Mesendoderm (in vitro differentiated cells): ENCODE results near the gene NHP2.

Experiments
- DNase-seq: peaks from one replicate; pipeline ENCODE4 v3.0.0; 2013
- H2AK5ac ChIP-seq: 2 replicates; pipeline ENCODE4 v1.6.1; 2013; ENCODE audit warnings: low read length, inconsistent platforms
- H2BK120ac ChIP-seq: 2 replicates; pipeline ENCODE4 v1.6.1; 2013; ENCODE audit warnings: low read depth, mild to moderate bottlenecking, low read length, moderate library complexity, mixed read lengths
- H2BK15ac ChIP-seq: replicated peaks from 2 replicates; pipeline ENCODE4 v1.6.1; 2013; ENCODE audit warnings: low read depth, mild to moderate bottlenecking, moderate library complexity
- H2BK5ac ChIP-seq: 2 replicates; pipeline ENCODE4 v1.6.1; 2013; ENCODE audit warnings: low read length, inconsistent platforms
- H3K18ac ChIP-seq: 2 replicates; pipeline ENCODE4 v1.6.1; 2013; ENCODE audit warnings: mild to moderate bottlenecking, low read length, mixed read lengths
- H3K23ac ChIP-seq: one replicate; pipeline ENCODE4 v1.6.1; 2013; ENCODE audit warnings: low read length
- H3K27ac ChIP-seq: 2 replicates; pipeline ENCODE4 v1.5.1; 2013; ENCODE audit warnings: low read depth, mild to moderate bottlenecking, inconsistent platforms, low read length, moderate library complexity
- H3K27me3 ChIP-seq: 2 replicates; pipeline ENCODE4 v1.6.1; 2013; ENCODE audit warnings: low read length, control low read depth, mild to moderate bottlenecking, inconsistent platforms; ENCODE audit not compliant: insufficient read depth, poor library complexity
- H3K36me3 ChIP-seq: 2 replicates; pipeline ENCODE4 v1.6.1; 2013; ENCODE audit warnings: low read length, inconsistent platforms; ENCODE audit not compliant: control insufficient read depth, insufficient read depth
- H3K4ac ChIP-seq: one replicate; pipeline ENCODE4 v1.6.1; 2013; ENCODE audit warnings: low read depth, mild to moderate bottlenecking, low read length, moderate library complexity
- H3K4me1 ChIP-seq: 2 replicates; pipeline ENCODE4 v1.6.1; 2013; ENCODE audit warnings: low read depth, low read length, inconsistent platforms; ENCODE audit not compliant: control insufficient read depth
- H3K4me2 ChIP-seq: 2 replicates; pipeline ENCODE4 v1.6.1; 2013; ENCODE audit warnings: low read length
- H3K4me3 ChIP-seq: 2 replicates; pipeline ENCODE4 v1.5.1; 2013; ENCODE audit warnings: mild to moderate bottlenecking, low read length
- H3K56ac ChIP-seq: one replicate; pipeline ENCODE4 v1.6.1; 2013; ENCODE audit warnings: low read length
- H3K79me1 ChIP-seq: 2 replicates; pipeline ENCODE4 v1.6.1; 2013; ENCODE audit warnings: low read length, inconsistent platforms
- H3K79me2 ChIP-seq: 2 replicates; pipeline ENCODE4 v1.6.1; 2013; ENCODE audit warnings: mild to moderate bottlenecking, low read length; ENCODE audit not compliant: control insufficient read depth, insufficient read depth
- H3K9ac ChIP-seq: 2 replicates; pipeline ENCODE4 v1.6.1; 2013; ENCODE audit warnings: low read length, inconsistent platforms
- H4K5ac ChIP-seq: one replicate; pipeline ENCODE4 v1.6.1; 2013; ENCODE audit warnings: low read length
- H4K8ac ChIP-seq: one replicate; pipeline ENCODE4 v1.6.1; 2013; ENCODE audit warnings: low read depth, mild to moderate bottlenecking, control low read depth, low read length, moderate library complexity
- WGBS: extraction: QIAGEN DNeasy Blood & Tissue Kit; methylation state at CpG from one replicate; pipeline ENCODE4 v1.1.7; 2013; ENCODE audit warnings: low lambda C conversion rate, missing lambda C conversion rate; ENCODE audit not compliant: insufficient coverage; ENCODE audit errors: extremely low coverage; 5-methylcytosine and 5-hydroxymethylcytosine counted together

Gene NHP2

GRCh38 chr5:178155065-178155464, 1.4 kb upstream of the NHP2 start:
- Histone ChIP-seq H4K5ac (no peak overlapping the region), H3K4me2 (no peak overlapping the region), H3K27me3 (no peaks in the 10 kb centered on the region), H3K36me3 (no peaks in the 10 kb centered on the region), H3K18ac (no peak overlapping the region), H3K27ac (no peak overlapping the region), H4K8ac (no peak overlapping the region), H3K23ac (no peak overlapping the region), H2AK5ac (no peak overlapping the region), H2BK15ac (no peak overlapping the region), H2BK5ac (no peak overlapping the region), H3K79me1 (peaks cover 3% of the 10 kb centered on the region), H3K9ac (no peak overlapping the region), H3K79me2 (peaks cover 4% of the 10 kb centered on the region), H3K4me1 (no peaks in the 10 kb centered on the region), H3K4me3 (no peak overlapping the region), H3K56ac (no peak overlapping the region), H3K4ac (no peak overlapping the region), H2BK120ac (no peak overlapping the region)
- no peak for DNase-seq
- WGBS = no CpG with 5 or more reads among the region's 8 CpGs

GRCh38 chr5:178152491-178153444, 917 bp downstream of the NHP2 start:
- Histone ChIP-seq H3K4me3 (peak overlapping the region; percentile 92), H3K36me3 (peaks cover 10% of the 10 kb centered on the region), H3K27me3 (no peaks in the 10 kb centered on the region), H2AK5ac (no peak overlapping the region), H3K79me2 (peaks cover 4% of the 10 kb centered on the region), H3K4me2 (peak overlapping the region; percentile 82), H2BK15ac (no peak overlapping the region), H3K56ac (peak overlapping the region; percentile 89), H3K4me1 (no peaks in the 10 kb centered on the region), H2BK120ac (no peak overlapping the region), H4K5ac (peak overlapping the region; percentile 66), H3K18ac (no peak overlapping the region), H3K23ac (no peak overlapping the region), H2BK5ac (no peak overlapping the region), H3K79me1 (peaks cover 3% of the 10 kb centered on the region), H3K4ac (no peak overlapping the region), H3K9ac (peak overlapping the region; percentile 84), H4K8ac (no peak overlapping the region), H3K27ac (no peak overlapping the region)
- no CpG with 5 or more reads among the region's 31 CpGs for WGBS
- no peak for DNase-seq

GRCh38 chr5:178150977-178151734, 2.5 kb downstream of the NHP2 start:
- peaks cover 4% of the 10 kb centered on the region for H3K79me1 ChIP-seq
- H2AK5ac ChIP-seq = no peak overlapping the region
- H3K23ac ChIP-seq = no peak overlapping the region
- H3K4ac ChIP-seq = no peak overlapping the region
- no peak overlapping the region for H2BK5ac ChIP-seq
- DNase-seq = peak; percentile 42
- H3K4me2 ChIP-seq = no peak overlapping the region
- H3K27me3 ChIP-seq = no peaks in the 10 kb centered on the region
- H2BK120ac ChIP-seq = no peak overlapping the region
- no peaks in the 10 kb centered on the region for H3K4me1 ChIP-seq
- no peak overlapping the region for H3K56ac ChIP-seq
- H3K79me2 ChIP-seq = peaks cover 4% of the 10 kb centered on the region
- H3K27ac ChIP-seq = no peak overlapping the region
- H4K8ac ChIP-seq = no peak overlapping the region
- no peak overlapping the region for H2BK15ac ChIP-seq
- WGBS = no CpG with 5 or more reads among the region's 11 CpGs
- peaks cover 21% of the 10 kb centered on the region for H3K36me3 ChIP-seq
- no peak overlapping the region for H3K4me3 ChIP-seq
- H4K5ac ChIP-seq = no peak overlapping the region
- H3K9ac ChIP-seq = no peak overlapping the region
- no peak overlapping the region for H3K18ac ChIP-seq

GRCh38 chr5:178149199-178149932, 4.3 kb downstream of the NHP2 start:
- Histone ChIP-seq H3K36me3 (peaks cover 22% of the 10 kb centered on the region), H3K18ac (no peak overlapping the region), H3K4me3 (no peak overlapping the region), H3K79me1 (peaks cover 4% of the 10 kb centered on the region), H2AK5ac (no peak overlapping the region), H3K56ac (no peak overlapping the region), H3K27me3 (no peaks in the 10 kb centered on the region), H2BK15ac (no peak overlapping the region), H3K9ac (no peak overlapping the region), H4K8ac (no peak overlapping the region), H2BK120ac (no peak overlapping the region), H3K4ac (no peak overlapping the region), H3K4me2 (no peak overlapping the region), H3K79me2 (peaks cover 4% of the 10 kb centered on the region), H3K27ac (no peak overlapping the region), H3K23ac (no peak overlapping the region), H2BK5ac (no peak overlapping the region), H3K4me1 (no peaks in the 10 kb centered on the region), H4K5ac (no peak overlapping the region)
- WGBS = no CpG with 5 or more reads among the region's 11 CpGs
- no peak for DNase-seq

GRCh38 chr5:178147406-178147805, 6.3 kb downstream of the NHP2 start:
- Histone ChIP-seq H2BK5ac (no peak overlapping the region), H3K9ac (no peak overlapping the region), H3K79me2 (no peaks in the 10 kb centered on the region), H2BK120ac (no peak overlapping the region), H3K4me3 (no peak overlapping the region), H3K4me2 (no peak overlapping the region), H3K23ac (no peak overlapping the region), H3K27me3 (no peaks in the 10 kb centered on the region), H3K79me1 (peaks cover 2% of the 10 kb centered on the region), H3K18ac (no peak overlapping the region), H3K36me3 (peaks cover 27% of the 10 kb centered on the region), H2BK15ac (no peak overlapping the region), H3K56ac (no peak overlapping the region), H2AK5ac (no peak overlapping the region), H4K8ac (no peak overlapping the region), H3K4me1 (no peaks in the 10 kb centered on the region), H3K4ac (no peak overlapping the region), H4K5ac (no peak overlapping the region), H3K27ac (no peak overlapping the region)
- no CpG with 5 or more reads among the region's 15 CpGs for WGBS
- DNase-seq = no peak
